WTC11 (cell line): ENCODE results near the gene CYP11A1. TPM values are rescaled to one million over a fixed set of nuclear protein-coding genes. Genes with fewer than 3 reads are reported as not detected.

Experiments used
- ATAC-seq: fragments of 200-7000 bp; cut with Tn5 transposase; 2 replicates; pipeline ENCODE4 v1.10.0; 2021; ENCODE audit warnings: mild to moderate bottlenecking, moderate library complexity
- CTCF ChIA-PET: fragments of 300-600 bp; sonication (Branson Sonifier 250); formaldehyde crosslinking; loops from one replicate; lab custom pipeline; 2021; ENCODE audit warnings: antibody characterized with exemption; lab: Charles Lee
- POLR2A ChIA-PET: fragments of 350-600 bp; sonication (Branson Sonifier 250); formaldehyde crosslinking; loops from one replicate; lab custom pipeline; 2021; ENCODE audit warnings: antibody characterized with exemption; lab: Charles Lee
- DNase-seq: peaks from one replicate; pipeline ENCODE4 v3.0.0; 2021; ENCODE audit warnings: low spot score
- H3K27ac Mint-ChIP-seq: 2 replicates; pipeline ENCODE4 v1.8.0; 2021; ENCODE audit warnings: mixed read lengths
- H3K27me3 Mint-ChIP-seq: 2 replicates; pipeline ENCODE4 v1.8.0; 2021; ENCODE audit warnings: low read depth, mild to moderate bottlenecking, moderate library complexity, mixed read lengths
- H3K36me3 Mint-ChIP-seq: 2 replicates; pipeline ENCODE4 v1.8.0; 2021; ENCODE audit warnings: mixed read lengths
- H3K4me1 Mint-ChIP-seq: 2 replicates; pipeline ENCODE4 v1.8.0; 2022; ENCODE audit warnings: mixed read lengths
- H3K4me3 Mint-ChIP-seq: 2 replicates; pipeline ENCODE4 v1.8.0; 2021; ENCODE audit warnings: mild to moderate bottlenecking, moderate library complexity, mixed read lengths
- H3K9me3 Mint-ChIP-seq: 2 replicates; pipeline ENCODE4 v1.8.0; 2021; ENCODE audit warnings: mixed read lengths
- ARID4B ChIP-seq: sonication (generic); formaldehyde crosslinking; IDR thresholded peaks from 2 replicates; pipeline ENCODE4 v1.8.0; 2023; ENCODE audit warnings: missing genetic modification reagents, mild to moderate bottlenecking, borderline replicate concordance
- CTCF ChIP-seq: fragments of 200-600 bp; IDR thresholded peaks from 2 replicates; pipeline ENCODE4 v1.8.0; 2022; ENCODE audit warnings: antibody characterized with exemption
- ETV6 ChIP-seq: sonication (generic); formaldehyde crosslinking; IDR thresholded peaks from 2 replicates; pipeline ENCODE4 v1.8.1; 2022; ENCODE audit warnings: mild to moderate bottlenecking, missing genetic modification reagents
- GRHL2 ChIP-seq: fragments of 250-450 bp; sonication (Bioruptor Pico); IDR thresholded peaks from 2 replicates; pipeline ENCODE4 v1.8.0; 2022; ENCODE audit warnings: mild to moderate bottlenecking, moderate library complexity; ENCODE audit not compliant: insufficient replicate concordance, severe bottlenecking
- GTF2I ChIP-seq: fragments of 250-450 bp; sonication (Bioruptor Pico); conservative IDR thresholded peaks from 2 replicates; pipeline ENCODE4 v1.4.0; 2021; ENCODE audit warnings: mild to moderate bottlenecking
- HMGA2 ChIP-seq: fragments of 250-450 bp; sonication (Bioruptor Pico); IDR thresholded peaks from 2 replicates; pipeline ENCODE4 v1.4.0; 2021; ENCODE audit warnings: mild to moderate bottlenecking, moderate library complexity
- MYBL2 ChIP-seq: sonication (generic); formaldehyde crosslinking; IDR thresholded peaks from 2 replicates; pipeline ENCODE4 v1.8.1; 2023; ENCODE audit warnings: mild to moderate bottlenecking, moderate library complexity, missing genetic modification reagents
- NR1H2 ChIP-seq: sonication (generic); formaldehyde crosslinking; IDR thresholded peaks from 2 replicates; pipeline ENCODE4 v1.9.0; 2021; ENCODE audit warnings: mild to moderate bottlenecking, moderate library complexity, missing genetic modification reagents
- SOX15 ChIP-seq: fragments of 250-450 bp; sonication (Bioruptor Pico); IDR thresholded peaks from 2 replicates; pipeline ENCODE4 v1.9.0; 2021; ENCODE audit warnings: mild to moderate bottlenecking
- SP1 ChIP-seq: sonication (generic); formaldehyde crosslinking; conservative IDR thresholded peaks from 2 replicates; pipeline ENCODE4 v1.8.1; 2022; ENCODE audit warnings: missing genetic modification reagents
- ZNF232 ChIP-seq: sonication (generic); formaldehyde crosslinking; IDR thresholded peaks from 2 replicates; pipeline ENCODE4 v1.8.0; 2022; ENCODE audit warnings: mild to moderate bottlenecking, missing genetic modification reagents
- ZSCAN18 ChIP-seq: fragments of 250-450 bp; sonication (Bioruptor Pico); IDR thresholded peaks from 2 replicates; pipeline ENCODE4 v2.1.2; 2022; ENCODE audit warnings: mild to moderate bottlenecking, moderate library complexity
- total RNA-seq: library from RNA; stranded (reverse); gene quantifications from 3 replicates; pipeline ENCODE4 v1.2.3, GENCODE V29; 2021
- TF ChIP-seq, protein P1 (sequence below): sonication (generic); formaldehyde crosslinking; IDR thresholded peaks from 2 replicates; pipeline ENCODE4 v1.8.1; 2022; ENCODE audit warnings: mild to moderate bottlenecking, missing genetic modification reagents, moderate library complexity, borderline replicate concordance
- TF ChIP-seq, protein P2 (sequence below): fragments of 250-450 bp; sonication (Bioruptor Pico); IDR thresholded peaks from 2 replicates; pipeline ENCODE4 v1.9.0; 2021; ENCODE audit warnings: mild to moderate bottlenecking
- TF ChIP-seq, protein P3 (sequence below): sonication (generic); formaldehyde crosslinking; IDR thresholded peaks from 2 replicates; pipeline ENCODE4 v1.8.0; 2022; ENCODE audit warnings: mild to moderate bottlenecking, missing genetic modification reagents
- TF ChIP-seq, protein P4 (sequence below): sonication (generic); formaldehyde crosslinking; IDR thresholded peaks from 2 replicates; pipeline ENCODE4 v1.8.1; 2023; ENCODE audit warnings: mild to moderate bottlenecking, missing genetic modification reagents

Gene CYP11A1
- total RNA-seq, 1 experiment from 2014 or later: 3.4 TPM

GRCh38 chr15:74376226-74376625, 8.8 kb upstream of the CYP11A1 start (continued):
- TF ChIP-seq, protein P1, sequence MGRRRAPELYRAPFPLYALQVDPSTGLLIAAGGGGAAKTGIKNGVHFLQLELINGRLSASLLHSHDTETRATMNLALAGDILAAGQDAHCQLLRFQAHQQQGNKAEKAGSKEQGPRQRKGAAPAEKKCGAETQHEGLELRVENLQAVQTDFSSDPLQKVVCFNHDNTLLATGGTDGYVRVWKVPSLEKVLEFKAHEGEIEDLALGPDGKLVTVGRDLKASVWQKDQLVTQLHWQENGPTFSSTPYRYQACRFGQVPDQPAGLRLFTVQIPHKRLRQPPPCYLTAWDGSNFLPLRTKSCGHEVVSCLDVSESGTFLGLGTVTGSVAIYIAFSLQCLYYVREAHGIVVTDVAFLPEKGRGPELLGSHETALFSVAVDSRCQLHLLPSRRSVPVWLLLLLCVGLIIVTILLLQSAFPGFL (CRISPR knock-in tag): no peak
- TF ChIP-seq ETV6 (CRISPR knock-in tag) (no peak), GRHL2 (no peak), GTF2I (no peak), HMGA2 (no peak), SOX15 (CRISPR knock-in tag) (no peak)
- TF ChIP-seq, protein P2, sequence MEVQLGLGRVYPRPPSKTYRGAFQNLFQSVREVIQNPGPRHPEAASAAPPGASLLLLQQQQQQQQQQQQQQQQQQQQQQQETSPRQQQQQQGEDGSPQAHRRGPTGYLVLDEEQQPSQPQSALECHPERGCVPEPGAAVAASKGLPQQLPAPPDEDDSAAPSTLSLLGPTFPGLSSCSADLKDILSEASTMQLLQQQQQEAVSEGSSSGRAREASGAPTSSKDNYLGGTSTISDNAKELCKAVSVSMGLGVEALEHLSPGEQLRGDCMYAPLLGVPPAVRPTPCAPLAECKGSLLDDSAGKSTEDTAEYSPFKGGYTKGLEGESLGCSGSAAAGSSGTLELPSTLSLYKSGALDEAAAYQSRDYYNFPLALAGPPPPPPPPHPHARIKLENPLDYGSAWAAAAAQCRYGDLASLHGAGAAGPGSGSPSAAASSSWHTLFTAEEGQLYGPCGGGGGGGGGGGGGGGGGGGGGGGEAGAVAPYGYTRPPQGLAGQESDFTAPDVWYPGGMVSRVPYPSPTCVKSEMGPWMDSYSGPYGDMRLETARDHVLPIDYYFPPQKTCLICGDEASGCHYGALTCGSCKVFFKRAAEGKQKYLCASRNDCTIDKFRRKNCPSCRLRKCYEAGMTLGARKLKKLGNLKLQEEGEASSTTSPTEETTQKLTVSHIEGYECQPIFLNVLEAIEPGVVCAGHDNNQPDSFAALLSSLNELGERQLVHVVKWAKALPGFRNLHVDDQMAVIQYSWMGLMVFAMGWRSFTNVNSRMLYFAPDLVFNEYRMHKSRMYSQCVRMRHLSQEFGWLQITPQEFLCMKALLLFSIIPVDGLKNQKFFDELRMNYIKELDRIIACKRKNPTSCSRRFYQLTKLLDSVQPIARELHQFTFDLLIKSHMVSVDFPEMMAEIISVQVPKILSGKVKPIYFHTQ (CRISPR knock-in tag): no peak

DNA sequence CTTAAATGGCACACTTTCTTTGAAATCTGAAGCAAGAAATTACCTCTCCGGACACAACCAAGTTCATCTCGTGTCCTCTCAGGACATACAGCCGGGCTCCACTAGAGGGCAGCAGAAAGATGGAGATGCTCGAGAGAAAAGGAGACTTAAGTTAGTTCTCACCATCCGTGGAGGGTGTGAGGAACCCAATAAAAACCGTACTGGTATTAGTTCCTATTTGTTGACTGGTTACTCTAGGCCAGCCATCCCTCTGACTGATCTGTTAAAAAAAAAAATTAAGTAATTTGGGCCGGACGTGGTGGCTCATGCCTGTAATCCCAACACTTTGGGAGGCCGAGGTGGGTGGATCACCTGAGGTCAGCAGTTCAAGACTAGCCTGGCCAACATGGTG, 7.9 kb upstream of the CYP11A1 start:
- CTCF ChIA-PET: interaction anchor here (1.0 to 3.8 kb wide), 10 partner anchors 18 to 402 kb away, joined by 3 to 36 read pairs (median 4); partner anchors contain the start of gene UBL7
- H3K4me3 Mint-ChIP-seq: peak overlapping the region; percentile 70
- ATAC-seq (0 out of 2 replicates have a peak, but pooled peaks have one; percentile 4), DNase-seq (peak; percentile 88)
- TF ChIP-seq MYBL2 (CRISPR knock-in tag) (no peak), CTCF (peak; percentile 74)
- H3K27me3 Mint-ChIP-seq: no peaks in the 10 kb centered on the region; the same call in 1 of the 2 replicates
- H3K9me3 Mint-ChIP-seq: no peaks in the 10 kb centered on the region
- peaks cover 19% of the 10 kb centered on the region for H3K4me1 Mint-ChIP-seq
- H3K27ac Mint-ChIP-seq: 0 out of 2 replicates have a peak overlapping the region, but pooled peaks have one; percentile 21
- POLR2A ChIA-PET: no interaction called here
- no peaks in the 10 kb centered on the region for H3K36me3 Mint-ChIP-seq

- ChIA-PET CTCF (interaction anchor here (0.5 to 3.8 kb wide), 34 partner anchors 7 to 461 kb away, joined by 3 to 36 read pairs (median 4); partner anchors contain the start of genes CPLX3, PML, SEMA7A and UBL7), POLR2A (interaction anchor here (0.7 to 1.0 kb wide), 2 partner anchors 65 to 386 kb away, joined by 3 to 5 read pairs; no protein-coding TSS in a partner anchor)
- no peaks in the 10 kb centered on the region for H3K36me3 Mint-ChIP-seq
- H3K4me3 Mint-ChIP-seq: peak overlapping the region; percentile 70
- peak overlapping the region; percentile 63; the same call in 1 of the 2 replicates for H3K27ac Mint-ChIP-seq
- H3K9me3 Mint-ChIP-seq: no peaks in the 10 kb centered on the region
- ATAC-seq: peak; percentile 57
- H3K4me1 Mint-ChIP-seq: peaks cover 19% of the 10 kb centered on the region
- peak; percentile 88 for DNase-seq
- no peaks in the 10 kb centered on the region; the same call in 1 of the 2 replicates for H3K27me3 Mint-ChIP-seq
- TF ChIP-seq ARID4B (CRISPR knock-in tag) (no peak), NR1H2 (no peak), ZNF232 (0 out of 2 replicates have a peak, but pooled peaks have one; percentile 68), SP1 (CRISPR knock-in tag) (peak; percentile 16; the same call in 1 of the 2 replicates), ZSCAN18 (no peak)
- TF ChIP-seq, protein P3, sequence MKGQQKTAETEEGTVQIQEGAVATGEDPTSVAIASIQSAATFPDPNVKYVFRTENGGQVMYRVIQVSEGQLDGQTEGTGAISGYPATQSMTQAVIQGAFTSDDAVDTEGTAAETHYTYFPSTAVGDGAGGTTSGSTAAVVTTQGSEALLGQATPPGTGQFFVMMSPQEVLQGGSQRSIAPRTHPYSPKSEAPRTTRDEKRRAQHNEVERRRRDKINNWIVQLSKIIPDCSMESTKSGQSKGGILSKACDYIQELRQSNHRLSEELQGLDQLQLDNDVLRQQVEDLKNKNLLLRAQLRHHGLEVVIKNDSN (CRISPR knock-in tag): no peak
- TF ChIP-seq, protein P4, sequence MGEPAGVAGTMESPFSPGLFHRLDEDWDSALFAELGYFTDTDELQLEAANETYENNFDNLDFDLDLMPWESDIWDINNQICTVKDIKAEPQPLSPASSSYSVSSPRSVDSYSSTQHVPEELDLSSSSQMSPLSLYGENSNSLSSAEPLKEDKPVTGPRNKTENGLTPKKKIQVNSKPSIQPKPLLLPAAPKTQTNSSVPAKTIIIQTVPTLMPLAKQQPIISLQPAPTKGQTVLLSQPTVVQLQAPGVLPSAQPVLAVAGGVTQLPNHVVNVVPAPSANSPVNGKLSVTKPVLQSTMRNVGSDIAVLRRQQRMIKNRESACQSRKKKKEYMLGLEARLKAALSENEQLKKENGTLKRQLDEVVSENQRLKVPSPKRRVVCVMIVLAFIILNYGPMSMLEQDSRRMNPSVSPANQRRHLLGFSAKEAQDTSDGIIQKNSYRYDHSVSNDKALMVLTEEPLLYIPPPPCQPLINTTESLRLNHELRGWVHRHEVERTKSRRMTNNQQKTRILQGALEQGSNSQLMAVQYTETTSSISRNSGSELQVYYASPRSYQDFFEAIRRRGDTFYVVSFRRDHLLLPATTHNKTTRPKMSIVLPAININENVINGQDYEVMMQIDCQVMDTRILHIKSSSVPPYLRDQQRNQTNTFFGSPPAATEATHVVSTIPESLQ (CRISPR knock-in tag): no peak
Observed at GRCh38 chr15:74374648-74375302, 7.3 kb upstream of the CYP11A1 start.
